GM12878 (cell line): Measurements from ENCODE around the gene POLA1.

Experiments used
- BHLHE40 ChIP-seq, 2 experiments: fragments of 450-650 bp in 1 of 2; IDR thresholded peaks; 2 replicates each; pipeline ENCODE4 v1.6.1; 2011 to 2017; ENCODE audit warnings: low read depth in 2 of 2, borderline replicate concordance in 1 of 2, improper control_type of control experiment in 1 of 2, low read length in 1 of 2, mild to moderate bottlenecking in 1 of 2
- EED ChIP-seq: sonication (generic); IDR thresholded peaks from 2 replicates; pipeline ENCODE4 v1.6.1; 2016; ENCODE audit warnings: antibody characterized with exemption, low read depth
- HDAC2 ChIP-seq: fragments of 200-600 bp; sonication (generic); IDR thresholded peaks from 2 replicates; pipeline ENCODE4 v1.6.1; 2017
- KDM1A ChIP-seq: fragments of 200-600 bp; sonication (generic); IDR thresholded peaks from 2 replicates; pipeline ENCODE4 v1.6.1; 2016; ENCODE audit warnings: borderline replicate concordance
- NR2F1 ChIP-seq: fragments of 450-650 bp; conservative IDR thresholded peaks from 2 replicates; pipeline ENCODE4 v1.6.1; 2017; ENCODE audit warnings: mild to moderate bottlenecking
- POLR2AphosphoS5 ChIP-seq: IDR thresholded peaks from 2 replicates; pipeline ENCODE4 v1.6.1; 2011; ENCODE audit warnings: mild to moderate bottlenecking, low read length, inconsistent platforms
- RFX5 ChIP-seq: IDR thresholded peaks from 2 replicates; pipeline ENCODE4 v1.6.1; 2011; ENCODE audit warnings: low read depth, low read length, improper control_type of control experiment
- SP1 ChIP-seq: IDR thresholded peaks from one replicate; pipeline ENCODE4 v1.6.1; 2011; ENCODE audit warnings: low read depth, low read length
- SREBF1 ChIP-seq: IDR thresholded peaks from 2 replicates; pipeline ENCODE4 v1.6.1; 2012; ENCODE audit warnings: mild to moderate bottlenecking, low read length
- YY1 ChIP-seq: IDR thresholded peaks from 2 replicates; pipeline ENCODE4 v1.6.1; 2011; ENCODE audit warnings: low read depth, mild to moderate bottlenecking, low read length
- TF ChIP-seq, protein P1 (sequence below), 3 experiments: IDR thresholded peaks in 2 of 3; conservative IDR thresholded peaks in 1 of 3; 2 replicates each; pipeline ENCODE4 v1.5.1; 2011; ENCODE audit warnings: low read depth in 3 of 3, low read length in 3 of 3, mild to moderate bottlenecking in 3 of 3, control low read depth in 2 of 3, moderate library complexity in 2 of 3, inconsistent platforms in 1 of 3, mixed read lengths in 1 of 3; ENCODE audit not compliant: control insufficient read depth in 2 of 3, insufficient read depth in 1 of 3; ENCODE audit errors: extremely low read depth in 1 of 3
- TF ChIP-seq, protein P2 (sequence below): IDR thresholded peaks from 2 replicates; pipeline ENCODE4 v1.6.1; 2011; ENCODE audit warnings: borderline replicate concordance, low read depth, mild to moderate bottlenecking, moderate library complexity, mixed read lengths, low read length; ENCODE audit not compliant: insufficient read depth; ENCODE audit errors: extremely low read length

DNA sequence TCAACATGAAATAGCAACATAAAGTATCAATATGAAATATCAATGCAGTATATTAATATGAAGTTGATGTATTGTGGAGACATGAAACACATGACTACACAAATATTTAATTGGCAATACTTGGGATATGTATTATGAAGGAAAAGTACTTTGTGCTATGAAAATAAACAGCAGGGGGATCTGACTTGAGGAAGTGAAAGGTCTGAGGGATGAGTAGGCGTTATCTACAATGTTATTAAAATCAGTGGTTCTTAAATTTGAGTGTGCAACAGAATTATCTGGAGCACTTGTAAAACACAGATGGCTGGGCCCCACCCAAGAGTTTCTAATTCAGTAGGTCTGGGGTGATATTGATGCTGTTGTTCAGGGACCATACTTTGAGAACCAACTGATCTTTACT is 349.5 kb downstream of the POLA1 start:
- TF ChIP-seq BHLHE40 (IDR thresholded peaks at IDR 0.05; ENCODE audit: borderline replicate concordance in 1 of 2, low read depth in 2 of 2, low read length in 1 of 2) (no peak), RFX5 (no peak), NR2F1 (no peak), YY1 (no peak), HDAC2 (no peak), SP1 (no peak), POLR2AphosphoS5 (no peak), EED (no peak), SREBF1 (no peak), KDM1A (no peak)
- TF ChIP-seq, protein P1, sequence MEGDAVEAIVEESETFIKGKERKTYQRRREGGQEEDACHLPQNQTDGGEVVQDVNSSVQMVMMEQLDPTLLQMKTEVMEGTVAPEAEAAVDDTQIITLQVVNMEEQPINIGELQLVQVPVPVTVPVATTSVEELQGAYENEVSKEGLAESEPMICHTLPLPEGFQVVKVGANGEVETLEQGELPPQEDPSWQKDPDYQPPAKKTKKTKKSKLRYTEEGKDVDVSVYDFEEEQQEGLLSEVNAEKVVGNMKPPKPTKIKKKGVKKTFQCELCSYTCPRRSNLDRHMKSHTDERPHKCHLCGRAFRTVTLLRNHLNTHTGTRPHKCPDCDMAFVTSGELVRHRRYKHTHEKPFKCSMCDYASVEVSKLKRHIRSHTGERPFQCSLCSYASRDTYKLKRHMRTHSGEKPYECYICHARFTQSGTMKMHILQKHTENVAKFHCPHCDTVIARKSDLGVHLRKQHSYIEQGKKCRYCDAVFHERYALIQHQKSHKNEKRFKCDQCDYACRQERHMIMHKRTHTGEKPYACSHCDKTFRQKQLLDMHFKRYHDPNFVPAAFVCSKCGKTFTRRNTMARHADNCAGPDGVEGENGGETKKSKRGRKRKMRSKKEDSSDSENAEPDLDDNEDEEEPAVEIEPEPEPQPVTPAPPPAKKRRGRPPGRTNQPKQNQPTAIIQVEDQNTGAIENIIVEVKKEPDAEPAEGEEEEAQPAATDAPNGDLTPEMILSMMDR (IDR thresholded peaks at IDR 0.05 in 2 of 3, conservative IDR thresholded peaks at IDR 0.05 in 1 of 3; ENCODE audit: control insufficient read depth in 2 of 3, extremely low read depth in 1 of 3, insufficient read depth in 1 of 3, low read depth in 3 of 3, low read length in 3 of 3) = no peak
- TF ChIP-seq, protein P2, sequence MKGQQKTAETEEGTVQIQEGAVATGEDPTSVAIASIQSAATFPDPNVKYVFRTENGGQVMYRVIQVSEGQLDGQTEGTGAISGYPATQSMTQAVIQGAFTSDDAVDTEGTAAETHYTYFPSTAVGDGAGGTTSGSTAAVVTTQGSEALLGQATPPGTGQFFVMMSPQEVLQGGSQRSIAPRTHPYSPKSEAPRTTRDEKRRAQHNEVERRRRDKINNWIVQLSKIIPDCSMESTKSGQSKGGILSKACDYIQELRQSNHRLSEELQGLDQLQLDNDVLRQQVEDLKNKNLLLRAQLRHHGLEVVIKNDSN = no peak
